ENCODE measurements around the gene BBS10.

DNA sequence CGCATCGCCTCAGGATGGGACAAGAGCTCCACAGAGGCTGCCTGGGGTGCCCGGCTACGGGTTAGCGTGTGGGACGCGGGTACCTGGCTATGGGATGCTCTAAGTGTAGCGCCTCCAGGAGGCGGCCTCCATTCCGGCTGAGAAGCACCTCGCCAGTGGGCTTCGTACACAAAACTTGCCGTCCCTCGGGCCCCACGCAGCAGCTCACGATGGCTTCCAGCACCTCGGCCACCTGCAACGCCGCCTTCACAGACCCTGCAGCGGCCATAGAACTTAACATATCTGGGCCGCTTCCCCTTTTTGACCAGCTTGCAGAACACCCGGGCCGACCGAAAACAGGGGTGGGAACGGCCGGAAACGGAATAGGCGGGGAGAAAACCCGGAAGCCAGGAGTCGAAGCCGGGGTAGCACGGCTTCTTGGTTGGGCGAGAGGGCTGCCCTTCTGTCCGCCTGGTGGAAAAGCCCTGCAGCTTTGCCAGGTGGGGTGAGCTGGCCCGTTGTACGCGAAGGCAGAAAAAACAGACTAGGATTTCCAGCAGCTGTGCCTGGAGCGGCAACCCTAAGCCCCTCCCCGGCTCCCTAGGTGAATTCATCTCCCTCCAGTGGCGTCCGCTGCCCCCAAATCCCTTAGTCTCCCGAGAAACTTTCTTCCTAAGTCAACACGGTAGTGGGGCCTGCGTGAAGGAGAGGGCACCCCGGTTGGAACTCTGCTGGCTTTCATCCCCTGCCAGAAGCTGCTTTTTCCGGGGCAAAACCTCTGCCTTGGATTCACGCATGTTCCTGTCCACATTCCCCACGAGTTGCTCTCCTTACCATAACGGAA lies at the start of gene BBS10:
- TF ChIP-seq CTCF (conservative IDR thresholded peaks at IDR 0.05; ENCODE audit: low read depth, low read length) (peak; percentile 67), EZH2 (IDR thresholded peaks at IDR 0.05; ENCODE audit: low read length, unreplicated experiment) (no peak), EZH2phosphoT487 (IDR thresholded peaks at IDR 0.05; ENCODE audit: borderline replicate concordance, low read length) (no peak)

Measured in PC-3 (cell line).